ENCODE results near the gene DDX3X. TPM values are rescaled to one million over a fixed set of nuclear protein-coding genes. Genes with fewer than 3 reads are reported as not detected.
A peak's percentile ranks its signal among the peaks of the same experiment; 100 is the strongest.

The DDX3X gene
- total and polyA plus RNA-seq, 2 of the 13 experiments (the other 11 are each of a cell fraction or from before 2014, with no cell fraction given): 53.5 to 239 TPM

- no peak for TF ChIP-seq SNAPC2 (CRISPR knock-in tag; IDR thresholded peaks at IDR 0.05)
- TF ChIP-seq ZNF263 (CRISPR knock-in tag; IDR thresholded peaks at IDR 0.05): no peak
- no peak for TF ChIP-seq MYNN (CRISPR knock-in tag; IDR thresholded peaks at IDR 0.05; ENCODE audit: low read depth)
- TF ChIP-seq ZNF260 (CRISPR knock-in tag; IDR thresholded peaks at IDR 0.05; ENCODE audit: borderline replicate concordance, low read depth): no peak
- TF ChIP-seq EP300 (IDR thresholded peaks at IDR 0.05; ENCODE audit: low read depth in 2 of 2, low read length in 2 of 2): peak in 1 of 2 experiments; percentile 28; a peak in 1 of 4 replicates
- TF ChIP-seq EP300 (CRISPR knock-in tag; IDR thresholded peaks at IDR 0.05; ENCODE audit: borderline replicate concordance): no peak
- TF ChIP-seq DR1 (CRISPR knock-in tag; IDR thresholded peaks at IDR 0.05): no peak
- peak; percentile 50; the same call in 1 of the 2 replicates for TF ChIP-seq MYC (CRISPR knock-in tag; IDR thresholded peaks at IDR 0.05; ENCODE audit: borderline replicate concordance)
- 0 out of 2 replicates have a peak, but pooled peaks have one; percentile 32 for TF ChIP-seq ZNF232 (CRISPR knock-in tag; IDR thresholded peaks at IDR 0.05; ENCODE audit: borderline replicate concordance)
- 0 out of 2 replicates have a peak, but pooled peaks have one; percentile 21 for TF ChIP-seq ZNF274 (CRISPR knock-in tag; IDR thresholded peaks at IDR 0.05)
- TF ChIP-seq ZNF430 (CRISPR knock-in tag; IDR thresholded peaks at IDR 0.05): 0 out of 2 replicates have a peak, but pooled peaks have one; percentile 16
- TF ChIP-seq DMAP1 (CRISPR knock-in tag; IDR thresholded peaks at IDR 0.05): peak; percentile 40; the same call in 1 of the 2 replicates
- TF ChIP-seq TFDP1 (CRISPR knock-in tag; IDR thresholded peaks at IDR 0.05; ENCODE audit: borderline replicate concordance): 0 out of 2 replicates have a peak, but pooled peaks have one; percentile 5
- TF ChIP-seq RFX3 (CRISPR knock-in tag; IDR thresholded peaks at IDR 0.05): no peak
- TF ChIP-seq PCBP1 (IDR thresholded peaks at IDR 0.05; ENCODE audit: borderline replicate concordance, low read depth, low read length): 0 out of 2 replicates have a peak, but pooled peaks have one; percentile 75
- no peak for TF ChIP-seq SIX1 (CRISPR knock-in tag; IDR thresholded peaks at IDR 0.05; ENCODE audit: borderline replicate concordance)
- TF ChIP-seq ZNF577 (CRISPR knock-in tag; IDR thresholded peaks at IDR 0.05; ENCODE audit: borderline replicate concordance, low read depth): no peak
- TF ChIP-seq ZNF629 (CRISPR knock-in tag; conservative IDR thresholded peaks at IDR 0.05): no peak
- TF ChIP-seq ZNF10 (CRISPR knock-in tag; IDR thresholded peaks at IDR 0.05; ENCODE audit: borderline replicate concordance, low read depth): no peak
- TF ChIP-seq, protein P1, sequence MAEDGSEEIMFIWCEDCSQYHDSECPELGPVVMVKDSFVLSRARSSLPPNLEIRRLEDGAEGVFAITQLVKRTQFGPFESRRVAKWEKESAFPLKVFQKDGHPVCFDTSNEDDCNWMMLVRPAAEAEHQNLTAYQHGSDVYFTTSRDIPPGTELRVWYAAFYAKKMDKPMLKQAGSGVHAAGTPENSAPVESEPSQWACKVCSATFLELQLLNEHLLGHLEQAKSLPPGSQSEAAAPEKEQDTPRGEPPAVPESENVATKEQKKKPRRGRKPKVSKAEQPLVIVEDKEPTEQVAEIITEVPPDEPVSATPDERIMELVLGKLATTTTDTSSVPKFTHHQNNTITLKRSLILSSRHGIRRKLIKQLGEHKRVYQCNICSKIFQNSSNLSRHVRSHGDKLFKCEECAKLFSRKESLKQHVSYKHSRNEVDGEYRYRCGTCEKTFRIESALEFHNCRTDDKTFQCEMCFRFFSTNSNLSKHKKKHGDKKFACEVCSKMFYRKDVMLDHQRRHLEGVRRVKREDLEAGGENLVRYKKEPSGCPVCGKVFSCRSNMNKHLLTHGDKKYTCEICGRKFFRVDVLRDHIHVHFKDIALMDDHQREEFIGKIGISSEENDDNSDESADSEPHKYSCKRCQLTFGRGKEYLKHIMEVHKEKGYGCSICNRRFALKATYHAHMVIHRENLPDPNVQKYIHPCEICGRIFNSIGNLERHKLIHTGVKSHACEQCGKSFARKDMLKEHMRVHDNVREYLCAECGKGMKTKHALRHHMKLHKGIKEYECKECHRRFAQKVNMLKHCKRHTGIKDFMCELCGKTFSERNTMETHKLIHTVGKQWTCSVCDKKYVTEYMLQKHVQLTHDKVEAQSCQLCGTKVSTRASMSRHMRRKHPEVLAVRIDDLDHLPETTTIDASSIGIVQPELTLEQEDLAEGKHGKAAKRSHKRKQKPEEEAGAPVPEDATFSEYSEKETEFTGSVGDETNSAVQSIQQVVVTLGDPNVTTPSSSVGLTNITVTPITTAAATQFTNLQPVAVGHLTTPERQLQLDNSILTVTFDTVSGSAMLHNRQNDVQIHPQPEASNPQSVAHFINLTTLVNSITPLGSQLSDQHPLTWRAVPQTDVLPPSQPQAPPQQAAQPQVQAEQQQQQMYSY (CRISPR knock-in tag; IDR thresholded peaks at IDR 0.05): peak; percentile 63; the same call in 1 of the 2 replicates
- peak; percentile 4; the same call in 1 of the 2 replicates for TF ChIP-seq SALL1 (CRISPR knock-in tag; IDR thresholded peaks at IDR 0.05)
- no peak for TF ChIP-seq POLR2AphosphoS5 (IDR thresholded peaks at IDR 0.05; ENCODE audit: low read depth, low read length)
- TF ChIP-seq ATF1 (CRISPR knock-in tag; IDR thresholded peaks at IDR 0.05): no peak
- peak; percentile 65 for TF ChIP-seq ZNF740 (CRISPR knock-in tag; IDR thresholded peaks at IDR 0.05)
These were observed 618 bp downstream of the DDX3X start (continued) for GRCh38 chrX:41334363-41335197.

All from HepG2 (cell line).